ENCODE results near the gene NIPSNAP2. TPM values are rescaled to one million over a fixed set of nuclear protein-coding genes. Genes with fewer than 3 reads are reported as not detected.
A peak's percentile ranks its signal among the peaks of the same experiment; 100 is the strongest.

The NIPSNAP2 gene
- total RNA-seq, 1 donor = 55.0 TPM

DNA sequence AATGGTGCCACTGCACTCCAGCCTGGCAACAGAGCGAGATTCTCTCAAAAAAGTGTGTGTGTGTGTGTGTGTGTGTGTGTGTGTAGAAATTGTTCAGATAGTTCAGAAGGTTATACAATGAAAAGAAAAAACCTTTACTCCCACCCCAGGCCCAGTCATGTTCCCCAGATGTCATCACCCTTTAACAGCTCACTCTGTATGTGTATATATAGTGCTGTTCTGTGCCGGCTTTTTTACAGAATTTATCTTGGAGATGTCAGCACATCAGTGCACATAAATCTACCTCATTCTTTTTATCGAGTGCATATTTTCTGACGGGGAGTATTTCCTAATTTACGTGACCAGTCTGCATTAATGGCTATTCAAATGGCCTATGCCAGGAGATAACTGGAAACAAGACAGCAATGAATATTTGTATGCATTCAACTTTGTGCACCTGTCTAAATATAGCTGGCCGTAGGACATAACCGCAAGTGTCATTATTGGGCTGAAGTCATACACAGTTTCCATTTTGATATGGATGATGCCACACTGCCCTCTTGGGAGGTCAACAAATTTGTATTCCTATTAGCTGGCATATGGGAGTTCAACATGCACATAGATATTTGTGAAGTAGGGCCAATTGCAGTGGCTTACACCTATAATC is 11.7 kb downstream of the NIPSNAP2 start:
- H3K4me3 ChIP-seq (ENCODE audit: low read depth, low read length) = no peak overlapping the region
- no peak for DNase-seq (ENCODE audit: low read depth)
- TF ChIP-seq, protein P1, sequence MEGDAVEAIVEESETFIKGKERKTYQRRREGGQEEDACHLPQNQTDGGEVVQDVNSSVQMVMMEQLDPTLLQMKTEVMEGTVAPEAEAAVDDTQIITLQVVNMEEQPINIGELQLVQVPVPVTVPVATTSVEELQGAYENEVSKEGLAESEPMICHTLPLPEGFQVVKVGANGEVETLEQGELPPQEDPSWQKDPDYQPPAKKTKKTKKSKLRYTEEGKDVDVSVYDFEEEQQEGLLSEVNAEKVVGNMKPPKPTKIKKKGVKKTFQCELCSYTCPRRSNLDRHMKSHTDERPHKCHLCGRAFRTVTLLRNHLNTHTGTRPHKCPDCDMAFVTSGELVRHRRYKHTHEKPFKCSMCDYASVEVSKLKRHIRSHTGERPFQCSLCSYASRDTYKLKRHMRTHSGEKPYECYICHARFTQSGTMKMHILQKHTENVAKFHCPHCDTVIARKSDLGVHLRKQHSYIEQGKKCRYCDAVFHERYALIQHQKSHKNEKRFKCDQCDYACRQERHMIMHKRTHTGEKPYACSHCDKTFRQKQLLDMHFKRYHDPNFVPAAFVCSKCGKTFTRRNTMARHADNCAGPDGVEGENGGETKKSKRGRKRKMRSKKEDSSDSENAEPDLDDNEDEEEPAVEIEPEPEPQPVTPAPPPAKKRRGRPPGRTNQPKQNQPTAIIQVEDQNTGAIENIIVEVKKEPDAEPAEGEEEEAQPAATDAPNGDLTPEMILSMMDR (IDR thresholded peaks at IDR 0.05; ENCODE audit: insufficient read depth, low read length) = no peak

DNA sequence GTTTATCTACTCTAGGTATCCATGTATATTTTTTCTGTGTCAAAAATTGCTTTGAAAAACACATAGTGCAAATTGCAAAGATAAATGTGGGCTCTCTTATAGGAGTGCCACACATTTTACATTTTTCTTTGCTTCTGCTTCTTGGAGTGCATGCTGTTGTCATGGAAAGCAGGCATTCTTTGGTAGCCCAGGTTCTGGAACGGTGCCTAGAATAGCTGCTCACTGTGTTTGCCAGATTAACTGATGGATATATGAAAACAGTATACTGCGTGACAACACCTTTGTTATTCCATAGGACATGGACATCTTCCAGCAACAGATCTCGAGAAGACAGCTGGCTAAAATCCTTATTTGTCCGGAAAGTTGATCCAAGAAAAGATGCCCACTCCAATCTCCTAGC is 13.4 kb downstream of the NIPSNAP2 start:
- TF ChIP-seq, protein P1 (IDR thresholded peaks at IDR 0.05; ENCODE audit: insufficient read depth, low read length) = no peak
- no peak overlapping the region for H3K4me3 ChIP-seq (ENCODE audit: low read depth, low read length)
- DNase-seq (ENCODE audit: low read depth) = peak; percentile 76

DNA sequence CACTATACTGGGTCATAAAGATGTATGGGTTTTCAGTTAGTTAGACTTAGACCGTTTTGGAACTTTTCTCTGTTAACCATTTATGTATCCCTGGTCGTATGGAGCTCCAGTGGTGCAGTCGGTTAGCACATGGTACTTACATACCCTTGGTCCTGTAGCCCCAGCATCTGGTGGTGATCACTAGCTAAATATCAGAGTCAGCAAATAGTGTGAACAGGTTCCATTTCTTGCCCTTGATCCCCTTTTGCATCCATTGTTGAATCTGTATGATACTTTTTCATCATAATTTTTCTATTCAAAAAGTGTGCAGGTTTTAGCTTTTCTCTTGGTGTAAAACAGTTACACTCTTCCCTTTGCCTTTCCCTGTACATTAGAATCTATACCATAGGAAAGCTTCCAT is 15.9 kb downstream of the NIPSNAP2 start:
- no peak for DNase-seq (ENCODE audit: low read depth)
- no peak overlapping the region for H3K4me3 ChIP-seq (ENCODE audit: low read depth, low read length)
- TF ChIP-seq, protein P1 (IDR thresholded peaks at IDR 0.05; ENCODE audit: insufficient read depth, low read length) = no peak

GRCh38 chr7:55983537-55983936 is 19.2 kb downstream of the NIPSNAP2 start:
- TF ChIP-seq, protein P1 (IDR thresholded peaks at IDR 0.05; ENCODE audit: insufficient read depth, low read length) = no peak
- no peak overlapping the region for H3K4me3 ChIP-seq (ENCODE audit: low read depth, low read length)
- DNase-seq (ENCODE audit: low read depth) = no peak

DNA sequence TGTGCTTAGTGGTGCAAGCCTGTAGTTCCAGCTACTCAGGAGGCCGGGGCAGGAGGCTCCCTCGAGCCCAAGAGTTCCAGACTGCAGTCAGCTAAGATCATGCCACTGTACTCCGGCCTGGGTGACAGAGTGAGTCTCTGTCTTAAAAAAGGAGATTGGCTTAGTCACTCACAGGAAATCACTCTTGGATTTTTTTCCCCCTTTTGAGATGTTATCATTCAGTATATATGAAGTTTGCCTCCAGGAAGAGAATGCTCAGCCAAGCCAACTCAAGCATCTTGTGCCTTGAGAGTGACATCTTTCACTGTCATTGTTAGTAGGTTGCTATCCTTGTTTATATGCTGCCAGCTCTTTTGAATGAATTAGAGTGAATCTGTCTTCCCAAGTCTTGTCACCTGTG is 28.0 kb downstream of the NIPSNAP2 start:
- DNase-seq (ENCODE audit: low read depth) = no peak
- TF ChIP-seq, protein P1 (IDR thresholded peaks at IDR 0.05; ENCODE audit: insufficient read depth, low read length) = no peak
- no peak overlapping the region for H3K4me3 ChIP-seq (ENCODE audit: low read depth, low read length)

DNA sequence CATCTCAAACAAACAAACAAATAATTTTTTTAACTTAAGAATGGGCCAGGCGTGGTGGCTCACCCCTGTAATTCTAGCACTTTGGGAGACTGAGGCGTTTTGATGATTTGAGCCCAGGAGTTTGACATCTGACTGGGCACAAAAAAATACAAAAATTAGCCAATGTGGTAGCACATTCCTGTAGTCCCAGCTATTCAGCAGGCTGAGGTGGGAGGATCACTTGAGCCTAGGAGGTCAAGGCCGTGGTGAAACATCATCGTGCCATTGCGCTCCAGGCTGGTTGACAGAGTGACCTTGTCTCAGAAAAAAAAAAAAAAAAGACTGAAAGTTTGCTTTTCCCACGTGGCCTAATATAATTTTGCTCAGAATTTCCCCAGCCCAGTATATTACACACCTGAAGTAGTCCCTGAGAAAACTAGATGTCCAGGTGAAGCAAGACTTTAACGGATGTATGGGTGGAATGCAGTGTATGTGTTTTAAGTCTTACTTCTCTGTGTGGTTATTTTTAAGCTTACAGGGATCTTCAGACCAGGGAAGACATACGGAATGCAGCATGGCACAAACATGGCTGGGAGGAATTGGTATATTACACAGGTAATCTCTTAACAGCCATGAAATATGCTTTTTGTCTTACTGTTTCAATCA is 32.6 kb downstream of the NIPSNAP2 start:
- DNase-seq (ENCODE audit: low read depth) = no peak
- TF ChIP-seq, protein P1 (IDR thresholded peaks at IDR 0.05; ENCODE audit: insufficient read depth, low read length) = no peak

More for the DNA sequence above, 32.6 kb downstream of the NIPSNAP2 start:
- no peak overlapping the region for H3K4me3 ChIP-seq (ENCODE audit: low read depth, low read length)

Data from fibroblast of the aortic adventitia (primary cell).